ENCODE measurements around the gene RAP1GDS1. TPM values are rescaled to one million over a fixed set of nuclear protein-coding genes. Genes with fewer than 3 reads are reported as not detected.

RAP1GDS1 gene
- 10 to 100 TPM; 33.3 to 48.4 (median 35.4) TPM for total RNA-seq

DNA sequence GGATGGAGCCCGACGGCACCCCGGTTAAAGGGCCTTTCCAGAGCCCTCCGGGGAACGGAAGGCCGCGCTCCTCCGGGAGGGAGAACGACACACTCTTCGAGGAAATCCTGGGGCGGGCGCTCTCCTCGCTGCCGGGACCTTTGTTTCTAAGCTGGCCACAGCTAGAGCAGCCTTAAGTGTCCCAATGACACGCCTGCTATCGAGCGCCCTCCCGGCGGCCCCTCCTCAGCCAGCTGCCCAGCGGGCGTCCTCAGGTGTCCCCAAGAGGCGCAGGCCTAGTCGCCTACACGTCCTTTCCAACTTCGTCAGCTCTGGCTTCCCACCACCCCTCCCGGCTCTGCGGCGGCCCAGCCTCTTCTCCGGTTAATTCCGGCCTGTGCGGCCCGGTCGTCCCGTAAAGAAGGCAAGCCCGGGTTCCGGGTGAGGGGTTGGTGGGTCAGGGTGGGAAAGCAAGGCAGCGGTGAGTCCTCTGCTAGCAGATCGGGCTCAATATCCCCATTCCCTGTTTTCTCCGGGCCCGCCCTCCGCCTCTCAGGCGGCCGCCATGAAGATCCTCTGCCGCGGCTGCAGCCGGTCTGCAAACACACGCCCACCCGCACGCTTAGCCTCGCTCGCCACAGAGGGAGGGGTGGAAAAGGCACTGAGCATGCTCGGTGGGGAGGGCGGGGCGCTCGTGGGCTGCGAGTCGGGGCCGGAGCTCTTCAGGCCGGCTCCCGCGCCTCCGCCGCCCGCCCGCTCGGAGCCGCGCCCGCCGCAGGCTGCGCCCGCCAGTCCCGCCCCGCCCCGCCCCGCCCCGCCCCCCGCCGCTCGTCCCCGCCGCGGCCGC, at the start of gene RAP1GDS1:
Gene RAP1GDS1, plus strand, starts transcription at position 806 of the 826 bp plus-strand sequence. CDS start 182 bp downstream, outside the sequence.
- Histone ChIP-seq H3K4me3 (peak within 1 kb of the TSS; percentile 83 to 94 (median 88)), H3K36me3 (no peaks in the 10 kb centered on the region), H3K9me3 (no peaks in the 10 kb centered on the region), H3K4me1 (peaks cover 0 to 9% (median 6%) of the 10 kb centered on the region in 4 donors), H3K27ac (peak within 1 kb of the TSS; percentile 91 to 97 (median 94)), H3K27me3 (no peaks in the 10 kb centered on the region)
- TF ChIP-seq, protein P1, sequence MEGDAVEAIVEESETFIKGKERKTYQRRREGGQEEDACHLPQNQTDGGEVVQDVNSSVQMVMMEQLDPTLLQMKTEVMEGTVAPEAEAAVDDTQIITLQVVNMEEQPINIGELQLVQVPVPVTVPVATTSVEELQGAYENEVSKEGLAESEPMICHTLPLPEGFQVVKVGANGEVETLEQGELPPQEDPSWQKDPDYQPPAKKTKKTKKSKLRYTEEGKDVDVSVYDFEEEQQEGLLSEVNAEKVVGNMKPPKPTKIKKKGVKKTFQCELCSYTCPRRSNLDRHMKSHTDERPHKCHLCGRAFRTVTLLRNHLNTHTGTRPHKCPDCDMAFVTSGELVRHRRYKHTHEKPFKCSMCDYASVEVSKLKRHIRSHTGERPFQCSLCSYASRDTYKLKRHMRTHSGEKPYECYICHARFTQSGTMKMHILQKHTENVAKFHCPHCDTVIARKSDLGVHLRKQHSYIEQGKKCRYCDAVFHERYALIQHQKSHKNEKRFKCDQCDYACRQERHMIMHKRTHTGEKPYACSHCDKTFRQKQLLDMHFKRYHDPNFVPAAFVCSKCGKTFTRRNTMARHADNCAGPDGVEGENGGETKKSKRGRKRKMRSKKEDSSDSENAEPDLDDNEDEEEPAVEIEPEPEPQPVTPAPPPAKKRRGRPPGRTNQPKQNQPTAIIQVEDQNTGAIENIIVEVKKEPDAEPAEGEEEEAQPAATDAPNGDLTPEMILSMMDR (IDR thresholded peaks at IDR 0.05), result peak in 2 of 6 experiments; percentile 3 to 8
- TF ChIP-seq POLR2A (IDR thresholded peaks at IDR 0.05), result peak; percentile 91 to 94
- DNase-seq, result peak; percentile 95 to 98 (median 98)

DNA sequence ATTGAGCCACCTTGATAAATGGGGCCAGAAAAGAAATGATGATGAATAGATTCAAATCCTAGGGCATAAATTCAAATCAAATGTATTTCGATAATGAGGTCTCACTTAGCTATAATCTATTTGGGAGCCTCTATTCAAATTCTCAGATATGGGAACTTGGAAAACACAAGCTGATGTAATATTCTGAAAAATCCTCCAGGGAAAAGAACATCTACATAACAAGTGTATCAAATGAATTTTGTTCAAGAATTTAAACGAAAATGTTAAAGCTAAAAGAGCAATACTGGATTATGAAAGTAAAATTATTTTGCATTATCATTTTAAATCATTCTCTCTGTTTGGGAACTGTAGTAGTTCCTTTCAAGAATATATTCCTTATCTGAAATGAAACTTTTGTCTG, 38.9 kb upstream of the RAP1GDS1 start:
- no peak for TF ChIP-seq POLR2A (IDR thresholded peaks at IDR 0.05)
- Histone ChIP-seq H3K9me3 (no peaks in the 10 kb centered on the region), H3K4me3 (no peak overlapping the region), H3K36me3 (no peaks in the 10 kb centered on the region), H3K27ac (no peak overlapping the region), H3K27me3 (no peaks in the 10 kb centered on the region), H3K4me1 (no peaks in the 10 kb centered on the region)
- DNase-seq, result no peak

DNA sequence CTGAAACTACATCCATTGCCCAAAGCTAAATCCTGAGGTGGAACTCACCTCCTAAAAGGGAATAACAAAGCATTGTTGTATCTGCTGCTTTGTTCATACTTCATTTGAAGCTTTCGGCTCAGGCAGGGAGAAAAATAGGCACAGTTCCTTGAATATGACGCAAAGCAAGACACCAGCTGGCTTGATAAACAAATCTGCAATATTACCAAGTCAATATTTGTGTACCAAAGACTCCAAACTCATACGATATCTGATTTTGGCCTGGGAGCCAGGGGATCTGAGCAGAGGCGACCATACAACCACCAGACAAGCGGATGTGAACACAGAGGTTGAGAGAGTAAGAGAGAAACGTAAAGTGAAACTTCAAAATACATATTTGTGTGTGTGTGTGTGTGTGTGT, 34.8 kb upstream of the RAP1GDS1 start:
- H3K36me3 ChIP-seq, result no peaks in the 10 kb centered on the region
- no peak for TF ChIP-seq POLR2A (IDR thresholded peaks at IDR 0.05)
- TF ChIP-seq, protein P1 (IDR thresholded peaks at IDR 0.05), result no peak
- H3K4me3 ChIP-seq, result no peak overlapping the region
- no peaks in the 10 kb centered on the region for H3K4me1 ChIP-seq
- DNase-seq, result no peak
- H3K27ac ChIP-seq, result no peak overlapping the region
- no peaks in the 10 kb centered on the region for H3K9me3 ChIP-seq
- H3K27me3 ChIP-seq, result no peaks in the 10 kb centered on the region

DNA sequence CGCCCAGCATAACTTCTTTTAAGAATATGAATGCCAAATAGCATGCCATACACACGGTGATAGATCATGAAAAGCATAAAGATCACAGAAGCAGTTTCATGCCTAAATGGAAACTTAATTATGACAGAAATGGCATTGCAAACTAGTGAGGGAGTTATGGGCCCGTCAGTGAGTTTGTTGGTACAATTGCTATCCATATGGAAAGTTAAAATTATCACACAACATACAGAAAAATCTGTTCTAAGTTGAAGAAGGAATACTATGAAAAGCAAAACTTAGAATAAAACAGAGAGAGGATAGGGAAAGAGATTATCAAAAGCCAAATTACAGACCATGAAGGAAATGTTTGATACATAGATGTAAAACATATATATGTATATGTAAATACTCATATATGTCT, 30.2 kb upstream of the RAP1GDS1 start:
- no peak for TF ChIP-seq POLR2A (IDR thresholded peaks at IDR 0.05)
- Histone ChIP-seq H3K9me3 (no peaks in the 10 kb centered on the region), H3K27ac (no peak overlapping the region), H3K27me3 (no peaks in the 10 kb centered on the region), H3K4me1 (no peaks in the 10 kb centered on the region), H3K36me3 (no peaks in the 10 kb centered on the region), H3K4me3 (no peak overlapping the region)
- no peak for DNase-seq

DNA sequence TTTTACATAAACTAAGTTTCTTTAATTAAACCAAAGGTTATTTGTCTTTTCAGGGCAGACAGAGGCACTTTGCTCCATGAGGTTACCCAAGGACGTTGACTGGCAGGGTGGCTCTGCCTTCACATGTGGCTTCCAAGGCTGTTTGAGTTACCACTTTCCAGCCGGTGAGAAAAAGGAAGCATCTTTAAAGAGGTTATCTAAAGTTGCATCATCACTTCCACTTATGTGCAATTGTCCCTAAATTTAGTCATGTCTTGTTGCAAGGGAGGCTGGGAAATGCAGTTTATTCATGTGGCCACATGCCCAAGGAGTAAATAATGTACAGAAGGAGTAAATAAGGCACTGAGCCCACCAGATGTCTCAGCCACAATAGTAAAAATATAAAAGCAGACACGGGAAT, 29.0 kb upstream of the RAP1GDS1 start:
- no peak overlapping the region for H3K4me3 ChIP-seq
- no peak for DNase-seq
- H3K27me3 ChIP-seq, result no peaks in the 10 kb centered on the region
- no peaks in the 10 kb centered on the region for H3K9me3 ChIP-seq
- H3K4me1 ChIP-seq, result no peaks in the 10 kb centered on the region
- TF ChIP-seq, protein P1 (IDR thresholded peaks at IDR 0.05), result no peak
- TF ChIP-seq POLR2A (IDR thresholded peaks at IDR 0.05), result no peak
- no peak overlapping the region for H3K27ac ChIP-seq
- no peaks in the 10 kb centered on the region for H3K36me3 ChIP-seq

DNA sequence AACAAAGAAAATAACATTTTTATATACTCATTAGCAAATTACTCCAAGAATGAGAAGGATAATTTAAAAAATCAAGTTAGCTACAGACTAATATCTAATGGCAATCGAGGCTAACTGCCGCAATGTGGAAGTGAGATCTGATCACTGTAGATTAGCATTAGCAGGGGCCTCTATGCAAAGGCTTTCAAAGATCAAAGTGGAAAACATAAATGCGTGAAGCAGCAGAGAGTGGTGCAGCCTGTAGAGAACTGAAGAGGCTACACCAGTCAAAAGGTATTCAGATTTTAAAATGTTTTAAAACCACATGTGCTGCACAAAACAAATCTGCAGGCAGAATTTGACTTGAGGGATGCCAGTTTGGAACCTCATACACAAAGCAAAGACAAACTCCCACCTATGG, 24.0 kb upstream of the RAP1GDS1 start:
- H3K4me1 ChIP-seq, result no peaks in the 10 kb centered on the region
- no peaks in the 10 kb centered on the region for H3K9me3 ChIP-seq
- no peak for TF ChIP-seq POLR2A (IDR thresholded peaks at IDR 0.05)
- TF ChIP-seq, protein P1 (IDR thresholded peaks at IDR 0.05), result no peak
- no peak overlapping the region for H3K27ac ChIP-seq
- no peak for DNase-seq
- no peaks in the 10 kb centered on the region for H3K27me3 ChIP-seq
- H3K36me3 ChIP-seq, result no peaks in the 10 kb centered on the region
- H3K4me3 ChIP-seq, result no peak overlapping the region

Measured in Peyer's patch (tissue), 4 donors.